HG03060 (cell line): Measurements from ENCODE around the gene NKAIN1.
"Not testable (repeated sequence)": the region's sequence is repeated elsewhere in the genome, so short reads cannot be mapped to it uniquely, and the experiment has no call there.

ENCODE experiments used
- ATAC-seq: cut with Tn5 transposase; IDR thresholded peaks from one replicate; pipeline ENCODE4 v1.9.1; 2021; ENCODE audit warnings: low read depth, moderate number of reproducible peaks; ENCODE audit not compliant: unreplicated experiment

NKAIN1 gene

GRCh38 chr1:31159323-31159722 is 80.4 kb downstream of the NKAIN1 start:
- ATAC-seq, result no peak

DNA sequence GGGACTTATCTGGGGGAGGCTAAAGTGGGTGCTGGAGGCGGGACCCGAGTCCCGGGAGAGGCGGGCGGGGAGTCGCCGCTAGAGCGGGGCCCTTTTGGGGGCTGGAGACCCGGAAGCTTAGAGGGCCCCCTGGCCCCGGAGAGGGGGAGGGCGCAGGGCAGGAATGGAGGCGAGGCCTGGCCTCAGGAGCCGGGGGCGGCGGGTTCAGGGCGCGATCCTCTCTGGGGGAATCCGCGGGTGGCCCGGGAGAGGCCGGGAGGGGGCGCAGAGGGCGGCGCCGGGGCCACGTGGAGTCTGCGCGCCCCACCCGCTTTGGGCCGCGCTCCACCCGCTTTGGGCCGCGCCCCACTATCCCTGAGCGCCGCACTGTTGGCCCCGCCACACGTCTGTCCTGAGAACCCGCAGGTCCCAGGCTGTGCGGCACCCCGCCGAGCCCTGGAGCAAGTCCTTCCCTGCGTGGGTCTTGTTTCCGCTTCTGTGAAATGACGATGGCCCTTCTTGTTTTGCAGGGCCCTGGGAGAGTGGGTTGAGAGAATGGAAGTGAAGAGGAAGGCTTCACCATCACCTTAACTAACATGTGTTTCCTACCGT is 84.4 kb downstream of the NKAIN1 start:
- no peak for ATAC-seq

GRCh38 chr1:31154632-31155215 is 85.0 kb downstream of the NKAIN1 start:
- ATAC-seq, result no peak

DNA sequence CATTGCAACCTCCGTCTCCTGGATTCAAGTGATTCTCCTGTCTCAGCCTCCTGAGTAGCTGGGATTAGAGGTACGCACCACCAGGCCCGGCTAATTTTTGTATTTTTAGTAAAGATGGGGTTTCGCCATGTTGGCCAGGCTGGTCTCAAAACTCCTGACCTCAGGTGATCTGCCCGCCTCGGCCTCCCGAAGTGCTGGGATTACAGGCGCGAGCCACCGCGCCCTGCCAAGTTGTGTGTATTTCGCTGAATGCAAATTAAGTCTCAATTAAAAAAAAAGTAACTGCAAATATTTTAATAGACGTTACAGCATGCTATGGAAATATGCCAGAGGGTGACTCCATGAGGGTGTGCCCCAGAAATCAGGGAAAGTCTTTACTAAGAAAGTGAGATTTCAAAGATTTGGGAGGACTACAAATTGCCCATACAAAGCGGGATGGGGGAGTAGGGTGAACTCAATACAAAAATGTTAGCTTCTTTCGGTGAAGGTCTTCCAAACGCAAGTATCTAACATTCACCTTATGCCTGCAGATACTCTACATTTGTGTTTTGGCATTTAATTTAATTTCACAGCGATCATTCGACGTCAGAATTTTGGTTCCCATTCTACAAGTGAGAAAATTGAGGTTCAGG is 85.6 kb downstream of the NKAIN1 start:
- no peak for ATAC-seq

GRCh38 chr1:31153423-31153822 is 86.3 kb downstream of the NKAIN1 start:
- no peak for ATAC-seq

DNA sequence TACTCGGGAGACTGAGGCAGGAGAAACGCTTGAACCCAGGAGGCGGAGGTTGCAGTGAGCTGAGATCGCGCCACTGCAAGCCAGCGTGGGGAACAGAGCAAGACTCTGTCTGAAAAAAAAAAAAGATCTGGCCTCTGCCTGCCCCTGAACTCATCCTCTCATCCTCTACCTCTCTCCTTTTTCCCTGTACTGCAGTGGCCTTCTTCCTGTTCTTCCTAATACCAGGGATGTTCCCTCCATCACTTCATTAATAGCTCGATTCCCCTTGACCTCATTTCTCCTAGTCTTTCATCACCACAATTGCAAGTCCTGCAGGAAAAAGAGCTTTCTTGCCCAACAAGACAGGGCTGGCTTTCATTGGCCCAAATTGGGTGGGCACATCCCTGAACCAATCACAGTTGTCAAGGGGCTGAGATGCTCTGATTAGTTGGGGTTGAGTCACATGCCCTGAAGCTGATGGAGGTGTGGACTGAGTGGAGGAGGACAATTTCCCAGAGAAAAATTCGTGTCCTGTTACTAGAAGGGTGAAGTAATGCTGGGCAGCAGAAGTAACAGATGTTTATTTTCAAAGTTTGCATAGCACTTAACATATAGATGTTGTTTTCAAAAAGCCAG is 87.4 kb downstream of the NKAIN1 start:
- ATAC-seq, result no peak

GRCh38 chr1:31151402-31151801 is 88.3 kb downstream of the NKAIN1 start:
- no peak for ATAC-seq

- ATAC-seq, result no peak
These were observed 91.3 kb downstream of the NKAIN1 start for GRCh38 chr1:31148409-31148808.

DNA sequence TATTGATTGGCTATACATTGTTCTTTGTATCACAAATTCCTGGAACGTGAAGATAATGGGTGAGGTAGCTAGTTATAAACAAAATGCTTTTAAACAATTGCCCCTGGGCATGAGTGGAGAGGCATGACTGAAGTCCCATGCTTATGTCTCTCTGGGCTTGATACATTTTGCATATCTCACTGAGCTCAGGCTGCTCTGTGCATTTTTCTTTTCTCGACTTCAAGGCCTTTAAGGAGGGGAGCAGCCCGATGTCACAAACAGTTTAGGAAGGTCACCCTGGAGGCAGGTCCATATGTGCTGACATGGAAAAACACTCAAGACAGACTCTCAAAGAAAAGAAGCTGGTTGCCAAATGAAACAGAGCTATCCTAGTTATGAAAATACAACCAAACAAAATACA is 94.0 kb downstream of the NKAIN1 start:
- no peak for ATAC-seq

DNA sequence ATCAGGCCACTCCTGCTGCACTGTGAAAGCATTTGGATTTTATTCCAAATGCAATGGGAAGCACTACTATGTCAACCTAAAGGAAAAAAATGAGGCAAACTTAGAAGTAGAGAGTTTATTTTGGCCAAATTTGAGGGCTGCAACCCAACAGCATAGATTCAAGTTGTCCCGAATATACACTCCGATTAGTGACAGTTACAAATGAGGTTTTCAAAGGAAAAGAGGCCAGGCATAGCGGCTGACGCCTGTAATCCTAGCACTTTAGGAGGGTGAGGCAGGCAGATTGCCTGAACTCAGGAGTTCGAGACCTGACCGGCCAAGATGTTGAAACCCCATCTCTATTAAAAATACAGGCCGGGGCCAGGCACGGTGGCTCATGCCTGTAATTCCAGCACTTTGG is 95.2 kb downstream of the NKAIN1 start:
- no peak for ATAC-seq

- ATAC-seq, result no peak
These were observed 96.2 kb downstream of the NKAIN1 start for GRCh38 chr1:31143455-31143854.

DNA sequence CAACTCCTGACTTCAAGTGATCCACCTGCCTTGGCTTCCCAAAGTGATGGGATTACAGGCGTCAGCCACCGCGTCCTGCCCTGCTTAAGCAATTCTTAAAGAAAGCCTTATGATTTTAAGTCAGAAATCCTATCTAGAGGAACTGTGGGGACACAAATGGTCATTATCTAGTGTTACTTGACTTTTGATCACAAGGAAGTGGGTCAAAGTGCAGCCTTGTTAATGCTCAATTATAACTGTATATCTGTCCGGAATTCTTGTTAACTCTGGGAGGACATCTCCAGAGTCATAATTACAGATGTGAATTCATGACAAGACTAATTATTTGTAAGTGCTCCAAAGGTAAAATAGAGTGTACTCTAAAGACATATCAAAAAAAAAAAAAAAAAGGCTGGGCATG is 97.3 kb downstream of the NKAIN1 start:
- no peak for ATAC-seq

DNA sequence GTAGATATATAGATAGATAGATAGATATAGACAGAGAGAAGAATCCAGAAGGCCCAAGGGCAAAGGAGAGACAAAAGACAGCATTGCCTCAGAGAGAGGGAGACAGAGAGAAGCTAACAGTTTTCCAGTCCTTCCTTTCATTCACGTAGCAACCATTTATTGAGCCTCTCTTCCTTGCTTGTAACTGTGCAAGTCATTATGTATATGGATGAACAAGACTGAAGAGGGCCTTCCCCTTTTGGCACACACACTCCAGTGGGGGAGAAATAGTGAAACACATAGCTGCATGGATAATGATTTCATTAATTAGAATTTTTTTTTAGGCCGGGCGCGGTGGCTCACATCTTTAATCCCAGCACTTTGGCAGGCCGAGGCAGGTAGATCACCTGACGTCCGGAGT is 99.4 kb downstream of the NKAIN1 start:
- ATAC-seq, result no peak

- ATAC-seq, result not testable (repeated sequence)
These were observed 100.7 kb downstream of the NKAIN1 start for GRCh38 chr1:31138797-31139521.

GRCh38 chr1:31137873-31138272 is 101.8 kb downstream of the NKAIN1 start:
- ATAC-seq, result not testable (repeated sequence)

DNA sequence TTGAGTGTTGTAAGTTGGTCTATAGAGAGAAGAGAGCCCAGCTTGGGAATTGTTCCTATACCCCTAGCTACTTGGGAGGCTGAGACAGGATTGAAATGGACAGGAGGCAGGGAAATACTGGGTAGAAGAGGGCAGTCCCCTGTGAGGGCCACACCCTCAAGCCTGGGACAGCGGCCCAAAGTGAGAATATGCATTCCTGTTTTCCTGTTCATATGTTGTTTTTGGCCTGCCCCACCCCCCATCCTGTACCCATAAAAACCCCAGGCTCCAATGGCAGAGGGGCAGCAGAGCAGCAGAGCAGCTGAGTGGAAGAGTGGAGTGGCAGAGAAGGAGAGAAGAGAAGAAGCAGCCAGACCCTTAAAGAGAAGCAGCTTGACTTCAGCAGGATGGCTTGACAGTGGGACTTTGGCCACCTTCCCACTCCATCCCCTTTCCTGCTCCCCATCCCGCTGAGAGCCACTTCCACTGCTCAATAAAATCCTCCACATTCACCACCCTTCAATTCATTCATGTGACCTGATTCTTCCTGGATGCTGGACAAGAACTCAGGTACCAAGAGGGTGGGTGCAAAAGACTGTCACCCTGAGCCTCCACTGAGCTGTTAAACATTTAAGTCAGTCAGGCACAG is 103.6 kb downstream of the NKAIN1 start:
- ATAC-seq, result no peak

- ATAC-seq, result no peak
These were observed 106.3 kb downstream of the NKAIN1 start for GRCh38 chr1:31133368-31133767.
